ENCODE results near the gene EPHA2.

DNA sequence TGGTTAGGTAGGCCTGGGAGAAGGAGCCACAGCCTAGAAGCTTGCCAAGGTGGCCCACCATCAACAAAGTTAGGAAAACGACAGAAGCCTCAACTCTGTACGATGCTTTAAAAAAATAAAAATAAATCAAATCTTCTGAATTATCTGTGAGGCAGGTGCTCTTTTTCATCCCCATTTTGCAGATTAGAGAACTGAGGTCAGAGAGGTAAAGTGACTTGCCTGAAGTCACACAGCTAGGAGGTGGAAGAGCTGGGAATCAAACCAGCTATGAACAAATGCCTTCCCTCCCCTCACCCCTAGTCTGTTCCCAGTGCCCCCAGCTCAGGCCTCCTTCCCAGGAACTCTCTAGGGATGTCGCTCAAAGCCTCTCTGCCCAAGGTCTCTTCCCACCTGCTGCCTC lies 30.4 kb downstream of the EPHA2 start:
- TF ChIP-seq, protein P1, sequence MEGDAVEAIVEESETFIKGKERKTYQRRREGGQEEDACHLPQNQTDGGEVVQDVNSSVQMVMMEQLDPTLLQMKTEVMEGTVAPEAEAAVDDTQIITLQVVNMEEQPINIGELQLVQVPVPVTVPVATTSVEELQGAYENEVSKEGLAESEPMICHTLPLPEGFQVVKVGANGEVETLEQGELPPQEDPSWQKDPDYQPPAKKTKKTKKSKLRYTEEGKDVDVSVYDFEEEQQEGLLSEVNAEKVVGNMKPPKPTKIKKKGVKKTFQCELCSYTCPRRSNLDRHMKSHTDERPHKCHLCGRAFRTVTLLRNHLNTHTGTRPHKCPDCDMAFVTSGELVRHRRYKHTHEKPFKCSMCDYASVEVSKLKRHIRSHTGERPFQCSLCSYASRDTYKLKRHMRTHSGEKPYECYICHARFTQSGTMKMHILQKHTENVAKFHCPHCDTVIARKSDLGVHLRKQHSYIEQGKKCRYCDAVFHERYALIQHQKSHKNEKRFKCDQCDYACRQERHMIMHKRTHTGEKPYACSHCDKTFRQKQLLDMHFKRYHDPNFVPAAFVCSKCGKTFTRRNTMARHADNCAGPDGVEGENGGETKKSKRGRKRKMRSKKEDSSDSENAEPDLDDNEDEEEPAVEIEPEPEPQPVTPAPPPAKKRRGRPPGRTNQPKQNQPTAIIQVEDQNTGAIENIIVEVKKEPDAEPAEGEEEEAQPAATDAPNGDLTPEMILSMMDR (IDR thresholded peaks at IDR 0.05), result no peak
- no peak for TF ChIP-seq POLR2A (IDR thresholded peaks at IDR 0.05)
- no peak for TF ChIP-seq EP300 (IDR thresholded peaks at IDR 0.05)
